Kidney epithelial cell (primary cell): Measurements from ENCODE around the gene ADNP2. TPM values are rescaled to one million over a fixed set of nuclear protein-coding genes. Genes with fewer than 3 reads are reported as not detected.

Source experiments
- DNase-seq: peaks from one replicate; pipeline ENCODE4 v3.0.0-alpha.2; 2010; ENCODE audit warnings: low read depth
- H3K27me3 ChIP-seq: 2 replicates; pipeline ENCODE4 v1.6.0; 2011; ENCODE audit warnings: low read length; ENCODE audit not compliant: control insufficient read depth, insufficient read depth
- H3K36me3 ChIP-seq: 2 replicates; pipeline ENCODE4 v1.5.1; 2011; ENCODE audit warnings: low read length; ENCODE audit not compliant: control insufficient read depth, insufficient read depth
- H3K4me3 ChIP-seq: 2 replicates; pipeline ENCODE4 v1.5.1; 2011; ENCODE audit warnings: low read depth, mild to moderate bottlenecking, control low read depth, low read length
- total RNA-seq: library from RNA; depleted of rRNA; stranded (reverse); fragments of >200 nt; gene quantifications from 2 replicates; pipeline ENCODE4 v1.2.3, GENCODE V29; 2015
- TF ChIP-seq, protein P1 (sequence below): IDR thresholded peaks from 2 replicates; pipeline ENCODE4 v1.5.1; 2011; ENCODE audit warnings: mild to moderate bottlenecking, moderate library complexity, low read length, control low read depth, inconsistent platforms; ENCODE audit not compliant: insufficient read depth, poor library complexity, severe bottlenecking

Gene ADNP2
- total RNA-seq, 1 donor from 2014 or later, result 21.8 TPM

DNA sequence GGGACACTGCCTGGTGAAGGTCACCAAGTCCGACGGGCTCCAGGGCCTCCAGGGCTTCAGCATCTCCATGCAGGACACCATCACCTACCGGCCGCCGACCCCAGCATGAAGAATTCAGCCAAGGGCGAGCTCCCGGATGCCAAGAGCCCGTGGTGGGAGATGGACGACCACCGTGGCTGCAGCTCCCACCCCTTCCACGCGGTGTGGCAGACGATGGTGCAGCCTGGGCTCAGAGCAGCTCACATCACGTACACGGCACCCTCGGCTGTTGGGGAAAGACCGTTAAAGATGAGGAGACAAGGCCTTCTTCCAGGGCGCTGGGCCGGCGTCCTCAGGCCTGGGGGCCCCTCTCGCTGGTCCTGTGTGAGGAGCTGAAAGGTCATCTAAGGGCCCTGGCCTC lies 31.2 kb upstream of the ADNP2 start:
- TF ChIP-seq, protein P1, sequence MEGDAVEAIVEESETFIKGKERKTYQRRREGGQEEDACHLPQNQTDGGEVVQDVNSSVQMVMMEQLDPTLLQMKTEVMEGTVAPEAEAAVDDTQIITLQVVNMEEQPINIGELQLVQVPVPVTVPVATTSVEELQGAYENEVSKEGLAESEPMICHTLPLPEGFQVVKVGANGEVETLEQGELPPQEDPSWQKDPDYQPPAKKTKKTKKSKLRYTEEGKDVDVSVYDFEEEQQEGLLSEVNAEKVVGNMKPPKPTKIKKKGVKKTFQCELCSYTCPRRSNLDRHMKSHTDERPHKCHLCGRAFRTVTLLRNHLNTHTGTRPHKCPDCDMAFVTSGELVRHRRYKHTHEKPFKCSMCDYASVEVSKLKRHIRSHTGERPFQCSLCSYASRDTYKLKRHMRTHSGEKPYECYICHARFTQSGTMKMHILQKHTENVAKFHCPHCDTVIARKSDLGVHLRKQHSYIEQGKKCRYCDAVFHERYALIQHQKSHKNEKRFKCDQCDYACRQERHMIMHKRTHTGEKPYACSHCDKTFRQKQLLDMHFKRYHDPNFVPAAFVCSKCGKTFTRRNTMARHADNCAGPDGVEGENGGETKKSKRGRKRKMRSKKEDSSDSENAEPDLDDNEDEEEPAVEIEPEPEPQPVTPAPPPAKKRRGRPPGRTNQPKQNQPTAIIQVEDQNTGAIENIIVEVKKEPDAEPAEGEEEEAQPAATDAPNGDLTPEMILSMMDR, result no peak
- no peak for DNase-seq
- no peaks in the 10 kb centered on the region for H3K27me3 ChIP-seq
- H3K4me3 ChIP-seq, result no peak overlapping the region
- no peaks in the 10 kb centered on the region for H3K36me3 ChIP-seq

DNA sequence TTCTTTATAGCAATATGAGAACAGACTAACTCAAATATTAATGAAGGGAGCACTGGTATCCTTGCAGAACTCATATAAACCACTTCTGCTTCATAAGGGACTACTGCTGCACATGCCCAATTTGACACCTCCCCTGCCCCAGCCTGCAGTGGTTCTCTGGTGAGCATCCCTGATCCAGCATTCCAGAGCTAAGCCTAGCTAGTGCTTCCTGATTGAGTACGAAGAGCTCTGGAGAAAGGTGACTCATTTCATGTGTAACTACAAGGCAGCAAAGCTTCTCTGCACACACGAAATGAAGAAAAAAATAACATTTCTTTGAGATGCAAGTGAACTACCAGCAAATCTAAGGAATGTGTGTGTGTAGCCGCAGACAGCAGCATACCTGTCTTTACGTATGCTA lies 22.8 kb upstream of the ADNP2 start:
- Histone ChIP-seq H3K36me3 (no peaks in the 10 kb centered on the region), H3K4me3 (no peak overlapping the region), H3K27me3 (no peaks in the 10 kb centered on the region)
- TF ChIP-seq, protein P1, result no peak
- no peak for DNase-seq

DNA sequence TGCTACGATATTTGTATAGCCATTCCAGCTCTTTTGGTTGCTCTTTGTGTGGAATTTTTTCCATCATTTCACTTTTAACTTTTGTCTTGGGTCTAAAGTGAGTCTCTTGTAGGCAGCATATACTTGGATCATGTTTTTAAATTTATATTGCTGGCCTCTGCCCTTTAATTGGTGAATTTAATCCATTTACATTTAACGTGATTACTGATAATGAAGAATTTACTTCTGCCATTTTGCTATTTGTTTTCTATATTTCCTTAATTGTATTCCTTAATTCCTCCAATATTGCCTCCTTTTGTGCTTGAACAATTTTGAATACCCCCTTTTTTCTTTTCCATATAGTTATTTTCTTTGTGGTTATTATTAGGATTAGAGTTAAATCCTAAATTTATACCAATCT lies 21.0 kb upstream of the ADNP2 start:
- DNase-seq, result no peak
- no peaks in the 10 kb centered on the region for H3K36me3 ChIP-seq
- TF ChIP-seq, protein P1, result no peak
- no peak overlapping the region for H3K4me3 ChIP-seq
- H3K27me3 ChIP-seq, result no peaks in the 10 kb centered on the region

DNA sequence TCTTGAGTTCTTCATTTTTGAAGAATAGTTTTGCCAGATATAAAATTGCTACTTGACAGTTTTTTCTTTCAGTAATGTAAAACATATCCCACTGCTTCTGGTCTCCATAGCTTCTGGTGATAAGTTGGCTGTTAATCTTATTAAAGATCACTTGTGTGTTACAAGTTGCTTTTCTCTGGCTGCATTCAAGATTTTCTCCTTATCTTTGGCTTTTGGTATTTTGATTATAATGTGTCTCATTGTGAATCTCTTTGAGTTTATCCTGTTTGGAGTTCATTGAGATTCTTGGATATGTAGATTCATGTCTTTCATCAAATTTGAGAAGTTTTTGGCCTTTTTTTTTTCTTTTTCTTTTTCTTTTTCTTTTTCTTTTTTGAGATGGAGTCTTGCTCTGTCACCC lies 20.2 kb upstream of the ADNP2 start:
- Histone ChIP-seq H3K36me3 (no peaks in the 10 kb centered on the region), H3K27me3 (no peaks in the 10 kb centered on the region), H3K4me3 (no peak overlapping the region)
- DNase-seq, result no peak
- TF ChIP-seq, protein P1, result no peak

DNA sequence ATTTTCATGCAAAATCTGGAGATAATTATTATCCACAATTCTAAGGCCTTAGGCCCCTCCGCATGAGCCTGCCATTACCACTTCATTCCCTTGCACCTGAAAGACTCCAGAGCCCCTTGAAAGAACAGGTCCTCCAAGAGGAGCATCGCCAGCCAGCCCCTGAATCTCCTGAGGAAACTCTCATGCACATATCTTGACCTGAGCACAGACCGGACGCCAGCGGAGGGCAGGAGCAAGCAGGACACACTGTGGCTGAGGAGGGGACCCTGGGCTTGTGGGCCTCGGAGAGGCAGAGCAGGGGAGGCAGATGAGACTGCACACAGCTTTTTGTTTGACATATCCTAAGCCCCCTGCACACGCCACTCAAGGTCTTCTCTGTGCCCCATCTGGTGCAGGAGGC lies 13.6 kb upstream of the ADNP2 start:
- TF ChIP-seq, protein P1, result no peak
- no peaks in the 10 kb centered on the region for H3K27me3 ChIP-seq
- DNase-seq, result no peak
- H3K36me3 ChIP-seq, result no peaks in the 10 kb centered on the region
- no peak overlapping the region for H3K4me3 ChIP-seq

DNA sequence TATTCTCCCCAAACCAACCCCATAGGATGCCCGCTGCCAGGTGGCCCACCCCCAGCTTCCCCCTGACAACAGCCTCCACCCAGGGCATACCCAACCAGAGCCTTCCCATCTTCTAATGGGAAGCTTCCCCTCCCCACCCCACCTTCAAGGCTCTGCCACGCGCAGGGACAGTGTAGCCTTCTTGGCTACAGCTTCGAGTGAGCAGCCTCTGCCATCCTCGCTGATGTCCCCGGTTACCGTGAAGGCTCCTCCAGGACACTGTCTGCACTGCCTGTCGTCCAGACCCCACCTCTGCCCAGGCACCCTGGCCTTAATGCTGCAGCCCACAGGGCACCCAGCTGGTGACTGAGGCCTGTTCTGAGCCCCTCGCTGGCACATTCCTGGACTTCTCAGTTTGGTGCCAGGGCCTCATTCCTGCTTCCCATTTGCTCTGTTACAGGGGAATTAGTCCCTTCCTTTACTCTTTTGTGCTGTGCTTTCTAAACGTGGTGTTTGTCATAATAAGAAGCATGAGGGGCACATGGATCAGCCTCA lies 13.0 kb upstream of the ADNP2 start:
- Histone ChIP-seq H3K36me3 (no peaks in the 10 kb centered on the region), H3K4me3 (no peak overlapping the region), H3K27me3 (no peaks in the 10 kb centered on the region)
- TF ChIP-seq, protein P1, result no peak
- DNase-seq, result no peak
